OCI-LY7 (cell line): ENCODE results near the gene DACT2.

Source experiments
- CTCF ChIP-seq: fragments of 200-600 bp; sonication (generic); conservative IDR thresholded peaks from 2 replicates; pipeline ENCODE4 v1.5.1; 2014; ENCODE audit warnings: mild to moderate bottlenecking, antibody characterized with exemption, low read length, moderate library complexity, mixed read lengths
- EZH2phosphoT487 ChIP-seq: fragments of 200-600 bp; sonication (generic); IDR thresholded peaks from 2 replicates; pipeline ENCODE4 v1.6.1; 2018; ENCODE audit warnings: low read depth, borderline replicate concordance, mild to moderate bottlenecking, mixed run types, antibody characterized with exemption, low read length, moderate library complexity, mixed read lengths

- TF ChIP-seq CTCF, result no peak
- no peak for TF ChIP-seq EZH2phosphoT487
Observed at GRCh38 chr6:168309997-168310396, 9.6 kb downstream of the DACT2 start.
